ENCODE data around the gene KRTAP5-6.

DNA sequence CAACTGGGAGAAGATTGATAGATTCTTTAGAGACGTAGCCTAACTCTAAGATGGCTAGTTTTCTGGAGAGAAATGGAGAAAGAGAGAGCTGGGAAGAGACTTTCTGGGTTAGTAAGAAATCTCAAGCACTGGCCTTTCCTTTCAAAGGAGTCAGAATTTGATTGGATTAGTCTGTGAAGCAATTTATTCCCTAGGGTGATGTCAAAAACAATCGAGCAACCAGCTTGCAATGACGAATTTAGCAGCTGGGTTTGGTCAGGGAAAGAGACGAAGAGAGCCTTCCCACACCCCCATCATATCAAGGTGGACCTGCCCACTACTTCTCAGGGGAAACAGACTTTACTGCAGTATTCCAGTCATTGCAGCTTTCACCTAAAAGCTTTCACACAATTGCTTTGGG, 10.8 kb downstream of the KRTAP5-6 start:
- no peak for TF ChIP-seq RAD21 (IDR thresholded peaks at IDR 0.05; ENCODE audit: low read length)
- TF ChIP-seq, protein P1, sequence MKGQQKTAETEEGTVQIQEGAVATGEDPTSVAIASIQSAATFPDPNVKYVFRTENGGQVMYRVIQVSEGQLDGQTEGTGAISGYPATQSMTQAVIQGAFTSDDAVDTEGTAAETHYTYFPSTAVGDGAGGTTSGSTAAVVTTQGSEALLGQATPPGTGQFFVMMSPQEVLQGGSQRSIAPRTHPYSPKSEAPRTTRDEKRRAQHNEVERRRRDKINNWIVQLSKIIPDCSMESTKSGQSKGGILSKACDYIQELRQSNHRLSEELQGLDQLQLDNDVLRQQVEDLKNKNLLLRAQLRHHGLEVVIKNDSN (IDR thresholded peaks at IDR 0.05; ENCODE audit: borderline replicate concordance, low read depth), result no peak
- TF ChIP-seq, protein P2, sequence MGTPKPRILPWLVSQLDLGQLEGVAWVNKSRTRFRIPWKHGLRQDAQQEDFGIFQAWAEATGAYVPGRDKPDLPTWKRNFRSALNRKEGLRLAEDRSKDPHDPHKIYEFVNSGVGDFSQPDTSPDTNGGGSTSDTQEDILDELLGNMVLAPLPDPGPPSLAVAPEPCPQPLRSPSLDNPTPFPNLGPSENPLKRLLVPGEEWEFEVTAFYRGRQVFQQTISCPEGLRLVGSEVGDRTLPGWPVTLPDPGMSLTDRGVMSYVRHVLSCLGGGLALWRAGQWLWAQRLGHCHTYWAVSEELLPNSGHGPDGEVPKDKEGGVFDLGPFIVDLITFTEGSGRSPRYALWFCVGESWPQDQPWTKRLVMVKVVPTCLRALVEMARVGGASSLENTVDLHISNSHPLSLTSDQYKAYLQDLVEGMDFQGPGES (IDR thresholded peaks at IDR 0.05; ENCODE audit: low read depth, low read length), result no peak
- TF ChIP-seq, protein P3, sequence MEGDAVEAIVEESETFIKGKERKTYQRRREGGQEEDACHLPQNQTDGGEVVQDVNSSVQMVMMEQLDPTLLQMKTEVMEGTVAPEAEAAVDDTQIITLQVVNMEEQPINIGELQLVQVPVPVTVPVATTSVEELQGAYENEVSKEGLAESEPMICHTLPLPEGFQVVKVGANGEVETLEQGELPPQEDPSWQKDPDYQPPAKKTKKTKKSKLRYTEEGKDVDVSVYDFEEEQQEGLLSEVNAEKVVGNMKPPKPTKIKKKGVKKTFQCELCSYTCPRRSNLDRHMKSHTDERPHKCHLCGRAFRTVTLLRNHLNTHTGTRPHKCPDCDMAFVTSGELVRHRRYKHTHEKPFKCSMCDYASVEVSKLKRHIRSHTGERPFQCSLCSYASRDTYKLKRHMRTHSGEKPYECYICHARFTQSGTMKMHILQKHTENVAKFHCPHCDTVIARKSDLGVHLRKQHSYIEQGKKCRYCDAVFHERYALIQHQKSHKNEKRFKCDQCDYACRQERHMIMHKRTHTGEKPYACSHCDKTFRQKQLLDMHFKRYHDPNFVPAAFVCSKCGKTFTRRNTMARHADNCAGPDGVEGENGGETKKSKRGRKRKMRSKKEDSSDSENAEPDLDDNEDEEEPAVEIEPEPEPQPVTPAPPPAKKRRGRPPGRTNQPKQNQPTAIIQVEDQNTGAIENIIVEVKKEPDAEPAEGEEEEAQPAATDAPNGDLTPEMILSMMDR (IDR thresholded peaks at IDR 0.05), result no peak
